HepG2 (cell line): Measurements from ENCODE around the gene IRF2BPL. TPM values are rescaled to one million over a fixed set of nuclear protein-coding genes. Genes with fewer than 3 reads are reported as not detected.

Experiments used
- ATAC-seq: fragments of 200-7000 bp; cut with Tn5 transposase; 3 replicates; pipeline ENCODE4 v1.9.1; 2020; ENCODE audit warnings: mild to moderate bottlenecking, moderate library complexity
- BruUV-seq: library from RNA; stranded (reverse); fragments of 400-500 nt; replicated peaks from 2 replicates; lab custom pipeline; 2021; lab: Mats Ljungman, UMichigan
- CTCF ChIA-PET: fragments of 300-600 bp; formaldehyde crosslinking; extraction: SDS; loops from one replicate; lab custom pipeline; 2021; ENCODE audit warnings: low total read pairs, inconsistent platforms, low intra/inter-chr PET ratio; lab: Yijun Ruan, JAX
- POLR2A ChIA-PET: fragments of 350-600 bp; sonication (Branson Sonifier 250); formaldehyde crosslinking; loops from one replicate; lab custom pipeline; 2020; ENCODE audit warnings: antibody characterized with exemption, inconsistent platforms; lab: Yijun Ruan, JAX
- DNase-seq: peaks from one replicate; pipeline ENCODE4 v3.0.0-alpha.2; 2015; ENCODE audit warnings: low spot score
- FAIRE-seq: peaks from 3 replicates; lab custom pipeline; 2011; peaks lifted over from hg19 to GRCh38; lab: Jason Lieb, UNC
- H2AFZ ChIP-seq: one replicate; pipeline ENCODE4 v1.6.1; 2011; ENCODE audit warnings: low read length, inconsistent platforms
- H3K27ac ChIP-seq: fragments of 300-600 bp; 3 replicates; pipeline ENCODE4 v1.8.0; 2011; ENCODE audit warnings: mixed run types, mild to moderate bottlenecking, mixed read lengths, low read length, inconsistent platforms; ENCODE audit not compliant: insufficient read depth; ENCODE audit errors: extremely low read length
- H3K27me3 ChIP-seq, 2 experiments: fragments of 200-600 bp in 1 of 2; 2 replicates in 1 of 2; 3 replicates in 1 of 2; pipeline versions ENCODE4 v1.6.0 to v1.8.0; 2011; ENCODE audit warnings: low read length in 2 of 2, mild to moderate bottlenecking in 2 of 2, moderate library complexity in 2 of 2, inconsistent platforms in 1 of 2; ENCODE audit not compliant: insufficient read depth in 2 of 2, control insufficient read depth in 1 of 2
- H3K36me3 ChIP-seq, 2 experiments: fragments of 200-600 bp in 1 of 2; replicated peaks in 1 of 2; 2 replicates in 1 of 2; 3 replicates in 1 of 2; pipeline versions ENCODE4 v1.5.1 to v1.8.0; 2011; ENCODE audit warnings: low read length in 2 of 2, inconsistent platforms in 1 of 2; ENCODE audit not compliant: insufficient read depth in 2 of 2, control insufficient read depth in 1 of 2
- H3K4me1 ChIP-seq: 2 replicates; pipeline ENCODE4 v1.5.1; 2012; ENCODE audit warnings: low read length, inconsistent platforms; ENCODE audit not compliant: insufficient read depth
- H3K4me2 ChIP-seq: 2 replicates; pipeline ENCODE4 v1.6.0; 2011; ENCODE audit warnings: low read depth, low read length, inconsistent platforms
- H3K4me3 ChIP-seq, 3 experiments: fragments of 200-600 bp in 1 of 3; sonication (generic), shearing (Covaris generic) in 1 of 3; replicated peaks in 1 of 3; 2 replicates each; pipeline ENCODE4 v1.5.1; 2011 to 2016; ENCODE audit warnings: low read length in 3 of 3, inconsistent platforms in 2 of 3, low read depth in 2 of 3, mild to moderate bottlenecking in 2 of 3, control low read depth in 1 of 3, mixed read lengths in 1 of 3; ENCODE audit not compliant: insufficient read depth in 1 of 3
- H3K79me2 ChIP-seq: one replicate; pipeline ENCODE4 v1.6.1; 2011; ENCODE audit warnings: low read length, inconsistent platforms; ENCODE audit not compliant: insufficient read depth
- H3K9ac ChIP-seq: 2 replicates; pipeline ENCODE4 v1.6.0; 2011; ENCODE audit warnings: mild to moderate bottlenecking, low read depth, low read length, inconsistent platforms; ENCODE audit not compliant: insufficient read depth
- H3K9me3 ChIP-seq: 2 replicates; pipeline ENCODE4 v1.5.1; 2012; ENCODE audit warnings: mild to moderate bottlenecking, low read length
- H4K20me1 ChIP-seq: 2 replicates; pipeline ENCODE4 v1.6.0; 2011; ENCODE audit warnings: inconsistent platforms, mild to moderate bottlenecking, low read length, moderate library complexity; ENCODE audit not compliant: insufficient read depth
- EED ChIP-seq: sonication (generic); formaldehyde crosslinking; IDR thresholded peaks from 2 replicates; pipeline ENCODE4 v1.5.0; 2020; ENCODE audit warnings: mild to moderate bottlenecking, missing genetic modification reagents
- GFI1 ChIP-seq: sonication (generic); formaldehyde crosslinking; IDR thresholded peaks from 2 replicates; pipeline ENCODE4 v1.5.0; 2020; ENCODE audit warnings: missing genetic modification reagents, mild to moderate bottlenecking, borderline replicate concordance
- KDM5A ChIP-seq: fragments of 200-600 bp; sonication (generic); IDR thresholded peaks from 2 replicates; pipeline ENCODE4 v1.7.0; 2018; ENCODE audit warnings: antibody characterized with exemption, mild to moderate bottlenecking, low read length, borderline replicate concordance
- RAD21 ChIP-seq: fragments of 450-650 bp; formaldehyde crosslinking; IDR thresholded peaks from 2 replicates; pipeline ENCODE4 v1.5.0; 2020; ENCODE audit warnings: mild to moderate bottlenecking
- RBFOX2 ChIP-seq: fragments of 200-400 bp; formaldehyde crosslinking; IDR thresholded peaks from 2 replicates; pipeline ENCODE4 v1.6.1; 2017; ENCODE audit warnings: low read depth, mild to moderate bottlenecking, low read length
- RERE ChIP-seq: IDR thresholded peaks from 2 replicates; pipeline ENCODE4 v1.6.1; 2016; ENCODE audit warnings: low read depth, missing genetic modification reagents, missing compliant biosample characterization
- SRSF1 ChIP-seq: fragments of 200-400 bp; formaldehyde crosslinking; optimal IDR thresholded peaks from 2 replicates; pipeline ENCODE3; 2017; ENCODE audit warnings: mild to moderate bottlenecking, low read depth, low read length, moderate library complexity
- SUZ12 ChIP-seq: fragments of 150-350 bp; IDR thresholded peaks from 2 replicates; pipeline ENCODE4 v1.6.1; 2014; ENCODE audit warnings: low read depth, low read length
- TEF ChIP-seq: sonication (generic); formaldehyde crosslinking; IDR thresholded peaks from 2 replicates; pipeline ENCODE4 v1.5.0; 2020; ENCODE audit warnings: missing genetic modification reagents
- ZFY ChIP-seq: sonication (generic); formaldehyde crosslinking; IDR thresholded peaks from 2 replicates; pipeline ENCODE4 v1.4.0; 2020; ENCODE audit warnings: missing genetic modification reagents
- ZNF337 ChIP-seq: sonication (generic); formaldehyde crosslinking; IDR thresholded peaks from 2 replicates; pipeline ENCODE4 v1.5.1; 2020; ENCODE audit warnings: missing genetic modification reagents, low read depth, mild to moderate bottlenecking, borderline replicate concordance
- ZNF503 ChIP-seq: sonication (generic); formaldehyde crosslinking; IDR thresholded peaks from 2 replicates; pipeline ENCODE4 v1.4.0; 2020; ENCODE audit warnings: missing genetic modification reagents
- ZNF569 ChIP-seq: sonication (generic); formaldehyde crosslinking; IDR thresholded peaks from 2 replicates; pipeline ENCODE4 v1.5.0; 2020; ENCODE audit warnings: mild to moderate bottlenecking, missing genetic modification reagents, moderate library complexity, borderline replicate concordance
- WGBS: methylation state at CpG from one replicate; pipeline ENCODE4 v1.1.6; 2017; ENCODE audit warnings: low lambda C conversion rate; 5-methylcytosine and 5-hydroxymethylcytosine counted together
- in situ Hi-C: cut with HindIII; loops from 2 replicates; pipeline ENCODE4 v1.10.0; 2017; ENCODE audit warnings: low pct_unique_long_range_greater_than_20kb; ENCODE audit not compliant: extremely low pct_ligation_motif_present
- intact Hi-C: fragments of 100-400 bp; cut with micrococcal nuclease; formaldehyde crosslinking; loops from one replicate; pipeline ENCODE4 v1.10.0; 2022; ENCODE audit not compliant: unreplicated experiment
- polyA plus RNA-seq, 8 experiments: library from polyadenylated mRNA; depleted of rRNA in 3 of 8; stranded (reverse) in 7 of 8; unstranded in 1 of 8; fragments of >200 nt; fragmentation: Illumina TruSeq in 4 of 8; extraction: Trizol in 4 of 8; gene quantifications; 2 replicates each; pipeline versions ENCODE4 v1.2.1 to v1.2.3, GENCODE V29; 2011 to 2016; ENCODE audit warnings: low read depth in 4 of 8, missing spikeins in 1 of 8, mixed read lengths in 1 of 8; ENCODE audit not compliant: insufficient read depth in 1 of 8
- total RNA-seq, 5 experiments: library from RNA; depleted of rRNA; stranded (reverse); fragments of >200 nt; fragmentation: Illumina TruSeq; extraction: Trizol; gene quantifications; 2 replicates each; pipeline ENCODE4 v1.2.3, GENCODE V29; 2016; ENCODE audit warnings: low read depth in 1 of 5
- TF ChIP-seq, protein P1 (sequence below): sonication (generic); formaldehyde crosslinking; IDR thresholded peaks from 2 replicates; pipeline ENCODE4 v1.5.0; 2020; ENCODE audit warnings: mild to moderate bottlenecking, missing genetic modification reagents, moderate library complexity

Gene IRF2BPL
- total and polyA plus RNA-seq, 2 of the 13 experiments (the other 11 are each of a cell fraction or from before 2014, with no cell fraction given), result 6.6 to 8.4 TPM

DNA sequence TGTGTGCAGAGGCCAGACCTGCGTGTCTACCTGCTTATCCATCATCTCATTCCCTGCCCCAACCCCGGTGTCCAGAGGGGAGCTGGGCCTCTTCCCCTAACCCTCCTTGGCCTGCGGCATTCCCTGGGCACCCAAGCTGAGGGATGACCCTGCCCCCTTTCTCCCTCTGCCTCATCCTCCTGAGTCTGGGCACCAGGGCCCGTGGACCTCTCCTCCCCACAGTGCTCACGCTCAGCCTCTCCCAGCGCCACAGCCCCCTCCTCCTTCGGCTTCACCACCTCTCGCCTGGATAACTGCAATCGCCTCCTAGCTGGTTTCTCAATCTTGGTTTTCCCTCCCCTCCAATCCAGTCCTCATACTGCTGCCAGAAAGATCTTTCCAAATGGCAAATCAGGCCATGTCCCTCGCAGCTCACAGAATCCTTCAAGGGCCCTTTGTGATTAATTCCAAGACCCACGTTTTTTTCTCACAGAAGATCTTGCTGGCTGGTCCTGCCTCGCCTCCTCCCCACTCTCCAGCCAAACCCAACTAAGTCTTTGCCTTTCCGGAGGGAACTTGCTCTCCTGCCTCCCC, 16.2 kb downstream of the IRF2BPL start:
- peaks cover 74% of the 10 kb centered on the region for H3K4me1 ChIP-seq
- peak overlapping the region; percentile 49; the same call in 1 of the 2 replicates for H3K4me2 ChIP-seq
- no peak overlapping the region for H2AFZ ChIP-seq
- H3K27ac ChIP-seq, result no peak overlapping the region
- ChIA-PET CTCF (no interaction called here), POLR2A (interaction anchor here (1.5 kb wide), 1 partner anchor 57 kb away, joined by 4 read pairs; no protein-coding TSS in a partner anchor)
- no peaks in the 10 kb centered on the region for H3K9me3 ChIP-seq
- BruUV-seq, result no TSS peak
- no peak overlapping the region for H3K9ac ChIP-seq
- WGBS, result 34% methylated on average over 13 of the region's 13 CpGs
- H3K36me3 ChIP-seq, result no peaks in the 10 kb centered on the region
- in situ Hi-C loops, result no loop called here
- intact Hi-C loops, result no loop called here
- no peaks in the 10 kb centered on the region for H3K79me2 ChIP-seq
- no peak for ATAC-seq
- no peaks in the 10 kb centered on the region for H4K20me1 ChIP-seq
- no peak for FAIRE-seq
- peak overlapping the region in 1 of 3 experiments; percentile 25; a peak in 2 of 6 replicates for H3K4me3 ChIP-seq
- no peak for DNase-seq
- peaks cover 0 to 39% of the 10 kb centered on the region in 2 experiments; a peak in 3 of 5 replicates for H3K27me3 ChIP-seq
- TF ChIP-seq, protein P1, sequence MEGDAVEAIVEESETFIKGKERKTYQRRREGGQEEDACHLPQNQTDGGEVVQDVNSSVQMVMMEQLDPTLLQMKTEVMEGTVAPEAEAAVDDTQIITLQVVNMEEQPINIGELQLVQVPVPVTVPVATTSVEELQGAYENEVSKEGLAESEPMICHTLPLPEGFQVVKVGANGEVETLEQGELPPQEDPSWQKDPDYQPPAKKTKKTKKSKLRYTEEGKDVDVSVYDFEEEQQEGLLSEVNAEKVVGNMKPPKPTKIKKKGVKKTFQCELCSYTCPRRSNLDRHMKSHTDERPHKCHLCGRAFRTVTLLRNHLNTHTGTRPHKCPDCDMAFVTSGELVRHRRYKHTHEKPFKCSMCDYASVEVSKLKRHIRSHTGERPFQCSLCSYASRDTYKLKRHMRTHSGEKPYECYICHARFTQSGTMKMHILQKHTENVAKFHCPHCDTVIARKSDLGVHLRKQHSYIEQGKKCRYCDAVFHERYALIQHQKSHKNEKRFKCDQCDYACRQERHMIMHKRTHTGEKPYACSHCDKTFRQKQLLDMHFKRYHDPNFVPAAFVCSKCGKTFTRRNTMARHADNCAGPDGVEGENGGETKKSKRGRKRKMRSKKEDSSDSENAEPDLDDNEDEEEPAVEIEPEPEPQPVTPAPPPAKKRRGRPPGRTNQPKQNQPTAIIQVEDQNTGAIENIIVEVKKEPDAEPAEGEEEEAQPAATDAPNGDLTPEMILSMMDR, result no peak
- TF ChIP-seq RAD21 (no peak), ZFY (CRISPR knock-in tag) (no peak), TEF (CRISPR knock-in tag) (no peak), ZNF569 (no peak), ZNF503 (CRISPR knock-in tag) (no peak), GFI1 (no peak), SRSF1 (no peak), KDM5A (no peak), SUZ12 (no peak), RBFOX2 (no peak), ZNF337 (CRISPR knock-in tag) (no peak), RERE (no peak), EED (CRISPR knock-in tag) (no peak)
